UCSD-AML1 (cell line): ENCODE measurements around the gene CFAP57.

Source experiments
- DNase-seq: peaks from one replicate; lab custom pipeline; 2025; ENCODE audit not compliant: unreplicated experiment; lab: John Stamatoyannopoulos, UW

The CFAP57 gene

DNA sequence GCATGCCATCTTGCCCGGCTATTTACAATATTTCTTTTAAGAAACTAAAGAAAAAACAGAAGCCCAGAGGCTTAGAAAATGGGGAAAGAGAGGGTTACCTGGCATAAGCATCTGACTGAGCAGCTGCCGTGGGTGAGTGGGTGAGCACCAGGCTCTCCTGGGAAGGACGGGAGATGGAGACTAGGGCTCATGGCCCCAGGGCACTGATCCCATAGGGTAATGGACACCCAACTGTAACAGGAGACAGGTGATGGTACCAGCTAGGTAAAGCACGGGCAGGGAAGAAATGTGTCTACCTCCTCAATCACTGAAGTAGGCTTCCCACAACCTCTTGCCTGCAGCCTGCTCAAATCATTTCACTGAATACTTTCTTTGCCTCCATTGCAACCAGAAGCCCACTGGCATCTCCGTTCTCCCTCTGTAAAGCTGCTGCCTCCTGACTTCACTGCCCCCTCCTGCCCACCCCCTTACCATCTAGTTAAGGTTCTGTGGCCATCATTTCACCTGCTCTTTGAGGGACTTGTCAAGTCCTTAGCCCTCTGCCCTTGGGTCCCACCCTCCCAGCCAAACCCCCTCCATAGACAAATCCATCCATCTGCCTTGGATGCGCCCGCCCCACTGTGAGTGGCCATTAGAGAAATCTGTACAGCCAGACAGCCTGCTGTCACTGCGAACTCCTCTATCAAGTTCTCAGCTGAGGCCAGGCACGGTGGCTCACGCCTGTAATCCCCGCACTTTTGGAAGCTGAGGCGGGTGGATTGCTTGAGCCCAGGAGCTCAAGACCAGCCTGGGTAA lies 103.9 kb downstream of the CFAP57 start:
- no peak for DNase-seq

DNA sequence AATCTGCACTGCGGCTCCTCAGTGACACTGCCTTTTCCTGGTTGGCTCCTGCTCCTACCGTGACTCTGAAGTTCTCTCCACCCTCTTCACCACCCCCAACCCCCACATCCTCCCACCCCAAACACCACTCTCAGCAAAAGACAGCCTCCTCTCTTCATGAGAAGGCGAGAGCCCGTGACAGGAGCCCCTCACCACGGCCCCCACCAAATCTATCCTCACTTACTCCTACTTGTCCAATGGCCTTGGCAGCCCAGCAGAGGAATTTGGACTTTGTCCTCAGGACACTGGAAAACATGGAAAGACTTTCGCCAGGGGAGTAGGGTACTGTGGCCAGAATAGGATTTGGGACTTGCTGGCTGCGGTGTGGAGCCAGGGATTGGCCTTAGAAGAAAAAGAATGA lies 104.5 kb downstream of the CFAP57 start:
- DNase-seq: no peak

DNA sequence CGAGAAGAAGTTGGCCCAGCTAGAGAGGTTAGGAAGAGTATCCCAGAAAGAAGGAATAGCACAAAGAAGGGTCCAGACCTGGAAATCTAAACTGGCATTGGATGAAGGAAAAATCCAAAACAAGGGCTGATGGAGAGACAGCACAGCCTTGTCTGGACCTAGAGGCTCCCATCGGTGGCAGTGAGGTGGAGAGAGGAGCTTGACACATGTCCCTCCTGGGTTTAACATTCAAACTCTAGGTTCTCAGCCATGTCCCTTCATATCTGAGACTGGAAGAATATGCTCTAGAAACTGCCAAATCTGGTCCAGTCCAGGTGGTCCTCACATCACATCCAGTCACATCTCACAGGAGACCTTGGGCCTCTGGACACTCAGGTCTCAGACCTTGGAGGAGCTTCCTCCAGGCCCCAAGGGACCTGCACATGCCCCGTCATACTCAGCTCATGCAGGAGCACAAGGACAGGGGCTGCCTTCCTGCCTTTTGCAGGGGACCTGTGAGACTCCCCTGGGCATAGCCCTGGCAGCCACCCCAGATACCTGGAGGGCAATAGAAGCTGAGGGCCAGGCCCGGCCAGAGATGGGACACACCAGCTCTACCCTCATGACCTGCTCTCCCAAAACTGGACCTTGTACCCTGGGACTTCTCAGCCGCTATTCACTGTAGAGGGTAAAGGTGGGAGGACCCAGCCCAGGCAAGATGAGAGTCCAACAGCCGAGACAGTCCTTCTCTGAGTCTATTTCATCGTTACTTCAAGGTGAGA lies 105.2 kb downstream of the CFAP57 start:
- no peak for DNase-seq

DNA sequence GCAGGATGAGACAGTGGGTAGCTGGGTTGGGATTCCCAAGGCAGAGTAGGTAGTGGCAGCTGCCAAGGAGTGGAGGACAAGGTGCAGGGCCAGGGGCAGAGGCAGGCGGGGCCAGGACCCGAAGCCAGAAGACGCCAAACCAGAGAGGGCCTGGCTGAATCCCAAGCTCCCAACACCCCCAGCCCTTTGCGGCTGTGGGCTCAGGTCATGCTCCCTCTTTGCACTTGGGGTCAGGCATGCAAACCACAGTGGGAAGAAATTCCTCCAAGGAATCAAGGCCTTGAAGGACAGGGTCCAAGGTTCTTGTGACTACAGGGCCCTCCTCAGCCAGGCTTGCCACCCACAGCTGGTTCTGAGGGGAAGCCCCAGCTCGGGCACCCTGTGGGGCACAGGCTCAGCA lies 107.0 kb downstream of the CFAP57 start:
- no peak for DNase-seq

DNA sequence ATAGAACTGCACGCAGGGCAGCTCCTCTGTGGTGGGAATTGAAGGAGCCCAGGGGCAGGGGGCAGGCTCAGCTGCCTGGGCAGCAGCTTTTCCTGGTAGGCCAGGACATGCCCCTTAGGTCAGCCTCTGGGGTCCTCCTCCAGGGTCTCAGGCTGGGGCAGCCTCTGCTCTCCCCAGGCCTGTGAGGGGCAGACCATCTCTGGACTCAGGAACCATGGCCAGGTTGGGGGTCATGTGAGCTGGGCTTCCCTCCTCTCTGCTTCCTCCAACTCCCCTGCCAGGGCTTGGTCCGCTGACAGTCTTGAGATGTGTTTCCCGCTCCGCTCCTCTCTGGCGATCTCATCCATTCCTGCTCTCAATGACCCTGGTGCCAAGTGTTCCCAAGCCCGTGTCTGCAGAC lies 107.5 kb downstream of the CFAP57 start:
- no peak for DNase-seq

DNA sequence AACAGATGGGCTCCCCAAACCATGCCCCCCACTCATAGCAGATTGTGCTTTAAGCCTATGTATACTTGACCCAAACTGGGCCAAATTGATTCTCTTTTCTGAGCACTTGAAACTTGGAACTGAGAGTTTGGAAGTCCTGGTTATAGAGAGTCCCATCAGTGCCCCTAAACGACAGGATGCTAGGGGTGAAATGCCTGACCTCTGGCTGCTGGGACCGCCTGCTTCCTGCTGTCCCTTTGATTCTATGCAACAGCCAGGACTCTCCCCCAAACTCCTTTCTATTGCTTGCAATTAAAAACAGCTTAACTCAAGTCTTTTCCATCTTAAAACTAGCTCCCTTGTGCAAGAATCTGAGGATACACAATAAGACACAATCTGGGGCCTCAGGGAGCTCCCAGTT lies 108.6 kb downstream of the CFAP57 start:
- DNase-seq: no peak

DNA sequence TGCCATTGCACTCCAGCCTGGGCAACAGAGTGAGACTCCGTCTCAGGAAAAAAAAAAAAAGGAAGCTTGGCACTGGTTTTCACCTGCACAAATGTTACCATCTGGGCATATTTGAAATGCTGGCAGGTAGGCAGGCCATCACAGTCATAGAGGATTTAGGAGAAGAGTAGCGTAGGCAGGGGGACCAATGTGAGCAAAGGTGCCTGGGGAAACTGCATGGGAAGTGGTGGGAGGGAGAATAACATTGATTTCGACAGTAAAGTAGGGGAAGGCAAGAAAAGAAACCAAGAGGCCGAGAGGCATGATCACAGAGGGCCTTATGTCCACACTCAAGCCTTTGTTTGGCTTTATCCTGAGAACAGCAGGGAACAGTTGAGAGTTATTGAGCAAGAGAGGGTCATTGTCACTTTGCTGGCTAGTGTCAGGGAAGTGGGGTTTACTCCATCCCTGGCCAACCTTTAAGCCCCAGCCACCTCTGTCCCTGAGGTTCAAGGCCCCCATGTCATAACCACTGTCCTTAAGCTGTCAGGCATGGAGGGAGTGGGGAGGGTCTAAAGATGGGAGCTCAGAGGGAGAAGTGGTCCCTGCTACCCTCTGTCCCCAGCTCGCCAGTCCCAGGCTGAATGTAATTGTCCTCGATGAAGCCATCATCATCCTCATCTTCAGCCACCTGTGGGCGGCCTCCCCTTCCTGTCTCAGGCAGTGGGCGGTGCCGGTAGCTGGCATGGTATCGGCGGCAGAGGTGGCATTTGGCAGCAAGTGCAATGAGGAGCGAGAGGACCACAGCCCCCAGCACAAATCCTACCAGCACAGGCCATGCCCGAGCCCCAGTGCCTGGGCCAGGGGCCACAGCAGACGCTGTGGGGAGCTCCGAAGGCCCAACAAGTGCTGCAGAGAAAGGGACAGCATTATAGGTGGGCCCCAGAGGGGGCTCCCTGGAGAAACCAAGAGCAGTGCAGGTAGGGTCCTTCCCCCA lies 110.4 kb downstream of the CFAP57 start:
- no peak for DNase-seq

DNA sequence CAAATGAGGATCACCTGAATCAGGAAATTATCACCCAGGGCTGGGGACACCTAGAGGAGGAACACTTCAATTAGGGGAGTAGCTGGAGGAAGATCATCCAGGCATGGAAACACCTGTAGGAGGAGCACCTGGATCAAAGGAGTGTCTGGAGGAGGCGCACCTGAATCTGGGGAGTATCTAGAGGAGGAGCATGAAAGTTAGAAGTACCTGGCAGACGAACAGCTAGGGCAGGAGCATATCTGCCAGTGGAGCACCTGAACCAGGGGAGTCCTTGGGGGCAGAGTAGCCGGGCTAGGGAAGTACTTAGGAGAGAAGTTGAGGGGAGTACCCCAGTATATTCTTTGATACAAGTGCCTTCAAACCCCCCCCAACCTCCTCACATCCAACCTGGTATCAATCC lies 111.9 kb downstream of the CFAP57 start:
- no peak for DNase-seq

DNA sequence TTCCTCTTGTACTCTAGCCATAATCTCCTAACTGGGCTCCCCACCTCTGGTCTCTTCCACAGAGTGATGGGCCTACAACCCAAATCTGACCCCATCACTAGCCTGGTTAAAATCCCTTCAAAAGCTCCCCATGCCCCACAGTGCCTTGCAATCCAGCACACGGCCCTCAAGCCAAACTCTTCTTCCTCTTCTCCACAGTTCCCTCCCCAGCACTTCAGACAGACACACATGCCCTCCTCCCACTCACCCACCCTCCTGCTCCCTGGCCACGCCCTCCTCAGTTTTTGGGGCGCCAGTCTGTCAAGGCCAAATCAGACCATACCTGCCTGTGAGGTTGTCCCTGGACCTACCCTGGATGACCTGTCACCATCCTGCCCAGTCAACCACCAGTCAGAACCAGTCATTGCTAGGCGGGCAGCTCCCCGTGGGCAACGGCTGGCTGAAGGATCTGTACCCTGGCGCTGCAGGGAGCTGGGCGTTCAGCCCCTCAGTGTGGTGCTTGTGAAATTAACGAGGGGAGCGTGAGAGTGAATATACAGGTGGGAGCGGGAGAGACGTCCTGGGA lies 112.5 kb downstream of the CFAP57 start:
- no peak for DNase-seq

DNA sequence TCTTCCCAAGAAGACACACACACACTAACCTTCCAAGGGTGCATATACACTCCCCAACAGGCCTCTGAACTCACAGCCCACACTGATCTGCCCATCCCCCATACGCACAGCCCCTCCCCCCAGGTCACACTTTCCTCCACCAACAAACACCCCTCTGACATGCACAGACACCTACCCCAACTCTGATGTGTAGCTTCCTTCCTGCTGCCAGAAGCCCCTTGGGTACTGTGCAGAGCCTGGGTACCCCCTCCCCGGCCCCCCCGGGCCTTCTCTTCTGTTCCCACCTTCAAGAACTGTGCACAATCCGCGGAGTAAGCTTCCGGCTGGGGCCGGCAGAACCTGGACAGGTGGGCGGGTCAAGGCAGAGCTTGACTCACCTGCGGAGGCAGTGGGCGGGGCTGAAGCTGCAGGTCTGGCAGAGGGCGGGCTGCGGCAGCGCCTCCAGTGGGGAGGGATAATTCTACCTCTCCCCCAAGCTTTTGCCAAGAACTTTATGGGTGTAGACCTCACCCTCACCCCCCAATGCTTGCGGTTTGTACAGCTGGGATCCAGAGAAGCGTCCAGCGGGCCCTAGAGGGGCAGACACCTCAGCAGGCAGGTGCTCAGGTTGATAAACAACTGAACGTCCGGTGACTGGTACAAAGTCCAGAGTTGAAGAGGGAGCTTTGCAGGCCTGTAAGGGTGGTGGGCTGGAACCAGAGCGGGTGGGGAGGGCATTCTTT lies 113.3 kb downstream of the CFAP57 start, which contains the start of gene C1orf210:
TSS of gene C1orf210 (minus strand) at position 313 of the 722 bp plus-strand sequence. CDS start 2,311 bp downstream, outside the sequence.
- no peak for DNase-seq

DNA sequence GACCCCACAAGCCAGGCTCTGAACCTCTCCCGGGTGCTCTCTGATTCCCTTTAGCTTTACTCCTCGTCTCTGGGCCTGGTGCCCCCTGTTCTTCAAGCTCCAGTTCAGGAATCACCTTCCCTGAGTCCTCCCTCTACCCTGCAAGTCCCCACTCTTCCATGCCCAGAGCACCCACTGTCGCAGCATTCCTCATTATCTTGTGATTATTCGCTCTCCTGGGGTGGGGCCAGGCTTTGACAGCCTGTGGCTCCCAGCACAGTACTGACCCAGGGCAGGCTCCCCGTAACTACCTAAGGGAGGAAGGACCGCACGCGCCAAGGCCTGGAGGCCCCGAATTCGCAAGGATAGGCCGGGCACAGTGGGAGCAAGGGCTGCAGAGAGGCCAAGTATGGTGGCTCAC lies 114.0 kb downstream of the CFAP57 start:
- DNase-seq: no peak

DNA sequence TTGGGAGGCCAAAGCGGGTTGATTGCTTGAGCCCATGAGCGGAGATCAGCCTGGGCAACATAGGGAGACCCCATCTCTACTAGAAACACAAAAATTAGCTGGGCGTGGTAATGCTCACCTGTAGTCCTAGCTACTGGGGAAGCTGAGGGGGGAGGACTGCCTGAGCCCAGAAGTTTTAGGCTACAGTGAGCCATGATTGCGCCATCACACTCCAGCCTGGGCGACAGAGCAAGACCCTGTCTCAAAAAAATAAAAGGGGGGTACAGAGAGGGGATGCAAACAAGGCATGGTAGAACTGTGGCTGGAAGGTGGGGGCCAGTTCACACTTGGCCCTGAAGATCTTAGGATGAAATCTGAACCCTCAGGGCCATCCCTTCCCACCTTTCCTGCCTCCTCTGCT lies 114.4 kb downstream of the CFAP57 start:
- DNase-seq: no peak

DNA sequence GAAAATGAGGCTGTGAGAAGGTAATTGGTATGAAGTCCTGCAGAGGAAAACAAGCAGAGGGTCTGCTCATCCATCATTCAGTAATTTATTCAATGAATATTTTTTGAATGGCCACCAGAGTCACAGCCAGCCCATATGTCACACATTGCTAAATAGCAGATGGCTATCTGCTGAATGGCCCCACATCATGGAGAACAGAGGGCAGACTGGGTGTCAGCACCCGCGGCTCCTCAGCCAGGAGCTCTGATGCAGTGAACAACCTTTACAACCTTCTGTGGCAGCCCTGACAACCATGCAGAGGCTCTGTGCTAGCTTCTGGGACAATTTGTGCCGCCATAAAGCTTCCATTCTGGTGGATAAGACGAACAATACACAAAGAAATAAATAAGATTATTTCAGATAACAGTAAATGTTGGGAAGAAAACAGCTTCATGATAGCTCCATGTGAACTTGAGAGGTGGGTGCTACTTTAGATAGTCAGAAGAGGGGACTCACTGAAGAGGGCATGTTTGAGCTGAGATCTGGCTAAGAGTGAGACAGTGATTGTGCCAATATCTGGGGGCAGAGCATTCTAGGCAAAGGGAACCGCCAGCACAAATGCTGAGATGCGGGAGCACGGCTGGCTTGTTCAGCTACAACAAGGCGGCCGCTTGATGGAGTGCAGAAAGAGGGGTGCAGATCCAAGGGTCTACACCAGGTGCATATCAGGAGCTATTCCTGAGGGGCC lies 116.1 kb downstream of the CFAP57 start:
- DNase-seq: no peak

DNA sequence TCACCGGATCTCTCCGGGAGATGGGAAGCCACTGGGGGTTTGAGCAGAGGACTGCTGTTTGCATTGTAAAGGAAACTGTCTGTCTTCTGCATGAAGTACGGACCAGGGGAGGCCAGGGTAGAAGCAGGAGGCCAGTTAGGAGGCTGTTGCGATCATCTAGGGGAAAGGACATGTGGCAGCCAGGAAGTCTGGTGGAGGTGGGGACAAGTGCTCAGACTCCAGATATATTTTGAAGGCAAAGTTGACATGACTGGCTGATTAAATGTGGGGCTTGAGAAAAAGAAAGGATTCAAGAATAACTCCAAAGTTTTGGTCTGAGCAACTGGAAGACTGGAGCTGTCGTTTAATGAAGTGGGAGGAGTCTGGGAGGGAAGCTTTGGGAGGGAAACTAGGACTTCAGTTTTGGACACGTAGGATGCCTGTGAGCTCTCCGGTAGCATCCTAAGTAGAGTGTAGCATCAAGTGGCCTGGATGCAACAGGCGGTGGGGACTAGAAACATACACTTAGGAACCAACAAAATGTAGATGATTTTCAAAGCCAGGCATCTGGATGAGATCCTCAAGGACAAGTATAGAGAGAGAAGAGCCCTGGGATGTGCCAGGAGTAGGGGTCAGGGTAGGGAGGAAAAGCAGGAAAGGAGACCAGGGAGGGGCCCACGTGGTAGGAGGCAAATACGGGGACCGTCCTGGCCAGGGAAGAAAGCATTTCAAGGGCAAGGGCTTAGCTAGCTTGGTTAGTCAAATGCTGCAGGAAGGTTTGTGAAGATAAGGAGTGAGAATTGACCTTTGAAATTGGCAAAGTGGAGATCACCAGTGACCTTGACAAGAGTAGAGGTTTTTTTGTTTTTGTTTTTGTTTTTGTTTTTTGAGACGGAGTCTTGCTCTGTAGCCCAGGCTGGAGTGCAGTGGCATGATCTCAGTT lies 116.9 kb downstream of the CFAP57 start:
- no peak for DNase-seq

DNA sequence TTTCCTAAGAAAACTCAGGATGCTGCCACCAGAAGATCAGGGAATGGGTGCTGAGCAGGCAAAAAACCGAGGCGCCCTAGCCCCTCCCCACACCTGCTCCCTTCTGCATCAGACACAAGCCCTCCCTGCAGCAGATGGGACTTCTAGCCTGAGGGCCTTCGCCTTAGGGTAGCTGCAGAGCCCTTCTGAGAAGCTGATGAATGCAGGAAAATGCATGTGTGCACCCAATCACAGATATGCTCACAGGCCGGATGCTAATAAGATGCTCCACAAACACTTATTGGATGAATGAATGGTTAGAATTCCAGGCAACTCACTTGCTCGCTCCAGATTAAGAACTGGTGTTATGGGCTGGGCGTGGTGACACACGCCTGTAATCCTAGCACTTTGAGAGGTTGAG lies 120.1 kb downstream of the CFAP57 start:
- no peak for DNase-seq

DNA sequence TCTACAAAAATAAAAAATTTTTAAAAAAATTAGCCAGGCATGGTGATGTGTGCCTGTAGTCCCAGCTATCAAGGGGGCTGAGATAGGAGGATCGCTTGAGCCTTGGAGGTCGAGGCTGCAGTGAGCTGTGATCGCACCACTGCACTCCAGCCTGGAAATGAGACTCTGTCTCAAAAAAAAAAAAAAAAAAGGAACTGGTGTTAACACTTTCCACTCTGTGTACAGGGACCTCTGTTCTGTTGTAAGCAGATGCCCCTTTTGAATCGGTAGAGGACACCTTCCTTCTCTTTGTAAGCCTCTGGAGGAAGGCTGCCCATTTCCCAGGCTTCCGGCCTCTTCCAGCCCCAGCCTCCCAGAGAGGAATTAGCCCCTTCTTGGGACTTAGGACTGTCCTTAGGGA lies 120.5 kb downstream of the CFAP57 start:
- DNase-seq: no peak

DNA sequence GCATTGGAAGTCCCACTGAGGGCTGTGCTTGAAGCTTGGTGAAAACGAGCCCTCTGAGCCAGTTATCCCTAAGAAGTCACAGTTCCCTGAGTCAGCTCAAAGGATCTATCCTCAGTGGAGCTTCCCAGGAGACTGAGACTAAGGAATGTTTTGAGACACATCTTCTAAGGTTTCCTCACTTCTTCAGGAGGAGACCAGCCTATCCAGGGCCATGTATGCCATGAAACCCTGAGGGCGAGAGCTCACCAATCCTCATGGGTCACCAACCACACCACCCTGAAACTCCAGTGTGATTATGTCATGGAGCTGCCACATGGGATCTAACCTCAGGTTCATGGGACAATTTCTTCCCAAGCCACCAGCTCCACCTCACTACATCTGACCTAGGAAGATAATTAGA lies 121.0 kb downstream of the CFAP57 start:
- DNase-seq: no peak

DNA sequence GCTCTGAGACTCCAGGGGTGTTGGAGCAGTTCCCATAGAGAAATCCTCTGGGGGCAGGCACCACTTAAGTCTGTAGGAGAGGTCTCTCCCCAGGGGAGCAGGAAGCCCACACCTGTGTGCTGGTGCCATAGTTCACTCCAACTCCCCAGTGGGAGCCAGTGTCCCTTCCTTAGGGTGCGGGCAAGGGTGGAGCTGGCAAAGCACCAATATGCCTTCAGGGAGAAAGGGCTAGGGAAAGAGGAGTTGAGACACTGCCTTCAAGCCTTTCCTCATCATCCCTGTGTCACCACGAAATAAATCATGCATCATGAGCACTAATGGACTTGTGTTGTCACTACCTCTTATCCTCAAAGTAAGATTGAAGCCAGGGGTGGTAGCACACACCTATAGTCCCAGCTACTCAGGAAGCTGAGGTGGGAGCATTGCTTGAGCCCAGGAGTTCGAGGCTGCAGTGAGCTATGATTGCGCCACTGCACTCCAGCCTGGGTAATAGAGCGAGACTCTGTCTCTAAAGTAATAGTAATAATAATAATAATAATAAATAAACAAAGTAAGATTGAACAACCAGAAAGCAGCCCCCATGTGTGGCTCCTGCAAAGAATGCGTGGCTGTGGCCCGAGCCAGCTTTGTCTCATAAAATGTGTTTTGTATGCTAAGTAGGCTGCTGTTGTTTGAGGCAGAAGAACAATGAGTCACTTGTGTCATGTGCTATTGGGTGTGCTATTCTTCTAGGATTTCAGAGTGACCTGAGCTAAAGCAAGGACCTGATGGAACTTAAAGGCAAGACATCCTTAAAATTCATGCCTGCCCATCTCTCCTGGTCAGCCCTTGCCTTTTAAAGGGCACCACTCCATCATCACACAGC lies 122.0 kb downstream of the CFAP57 start:
- no peak for DNase-seq
